ENCODE results near the gene MARCHF3.

- no peak for TF ChIP-seq EZH2 (IDR thresholded peaks at IDR 0.05; ENCODE audit: low read length, missing control alignments)
- no peak for TF ChIP-seq CTCF (conservative IDR thresholded peaks at IDR 0.05 in 1 of 2, IDR thresholded peaks at IDR 0.05 in 1 of 2; ENCODE audit: low read depth in 1 of 2, low read length in 2 of 2)
Measured at GRCh38 chr5:126818736-126819135, 211.6 kb downstream of the MARCHF3 start.

Data from fibroblast of lung (primary cell).